H9 (cell line): Measurements from ENCODE around the gene ARFIP1. TPM values are rescaled to one million over a fixed set of nuclear protein-coding genes. Genes with fewer than 3 reads are reported as not detected.
A peak's percentile ranks its signal among the peaks of the same experiment; 100 is the strongest.

ENCODE experiments used
- DNase-seq: peaks from one replicate; pipeline ENCODE4 v3.0.0-alpha.2; 2017
- H2AFZ ChIP-seq: one replicate; pipeline ENCODE4 v1.6.1; 2013; ENCODE audit warnings: mild to moderate bottlenecking, low read length, control low read depth, moderate library complexity
- H2AK5ac ChIP-seq: 2 replicates; pipeline ENCODE4 v1.6.1; 2013; ENCODE audit warnings: low read length, control low read depth, mixed read lengths; ENCODE audit not compliant: insufficient read length
- H2BK120ac ChIP-seq: one replicate; pipeline ENCODE4 v1.6.1; 2013; ENCODE audit warnings: low read depth, mild to moderate bottlenecking, low read length, control low read depth, inconsistent platforms; ENCODE audit not compliant: poor library complexity, severe bottlenecking
- H2BK12ac ChIP-seq: 2 replicates; pipeline ENCODE4 v1.6.1; 2013; ENCODE audit warnings: low read length, control low read depth, mixed read lengths, low read depth; ENCODE audit not compliant: insufficient read length
- H2BK15ac ChIP-seq: 2 replicates; pipeline ENCODE4 v1.6.1; 2013; ENCODE audit warnings: low read depth, low read length, control low read depth
- H2BK20ac ChIP-seq: one replicate; pipeline ENCODE4 v1.6.1; 2013; ENCODE audit warnings: low read depth, mild to moderate bottlenecking, low read length, control low read depth, inconsistent platforms; ENCODE audit not compliant: poor library complexity, severe bottlenecking
- H2BK5ac ChIP-seq: 2 replicates; pipeline ENCODE4 v1.6.1; 2013; ENCODE audit warnings: low read length, control low read depth, mixed read lengths; ENCODE audit not compliant: insufficient read length
- H3K14ac ChIP-seq: 2 replicates; pipeline ENCODE4 v1.6.1; 2013; ENCODE audit warnings: low read length, control low read depth; ENCODE audit not compliant: insufficient read depth
- H3K18ac ChIP-seq: 2 replicates; pipeline ENCODE4 v1.6.1; 2013; ENCODE audit warnings: low read depth, mild to moderate bottlenecking, mixed read lengths, low read length, control low read depth; ENCODE audit not compliant: insufficient read length
- H3K23ac ChIP-seq: 2 replicates; pipeline ENCODE4 v1.6.1; 2013; ENCODE audit warnings: low read length, control low read depth, mixed read lengths, low read depth; ENCODE audit not compliant: insufficient read length
- H3K23me2 ChIP-seq: 2 replicates; pipeline ENCODE4 v1.6.1; 2013; ENCODE audit warnings: low read depth, mild to moderate bottlenecking, mixed read lengths, low read length, control low read depth; ENCODE audit not compliant: insufficient read length, poor library complexity, severe bottlenecking
- H3K27ac ChIP-seq: 2 replicates; pipeline ENCODE4 v1.5.1; 2013; ENCODE audit warnings: low read length, control low read depth, mixed read lengths, low read depth; ENCODE audit not compliant: insufficient read length
- H3K27me3 ChIP-seq: 2 replicates; pipeline ENCODE4 v1.6.1; 2013; ENCODE audit warnings: low read length, control low read depth, inconsistent platforms; ENCODE audit not compliant: insufficient read depth
- H3K4ac ChIP-seq: 2 replicates; pipeline ENCODE4 v1.6.1; 2013; ENCODE audit warnings: low read depth, mild to moderate bottlenecking, control low read depth, inconsistent platforms, low read length, moderate library complexity
- H3K4me1 ChIP-seq: 2 replicates; pipeline ENCODE4 v1.6.1; 2013; ENCODE audit warnings: low read length, control low read depth, inconsistent platforms; ENCODE audit not compliant: insufficient read depth
- H3K4me2 ChIP-seq: 2 replicates; pipeline ENCODE4 v1.6.1; 2013; ENCODE audit warnings: low read length, control low read depth, mixed read lengths; ENCODE audit not compliant: insufficient read length, insufficient read depth
- H3K56ac ChIP-seq: 2 replicates; pipeline ENCODE4 v1.6.1; 2013; ENCODE audit warnings: low read depth, mild to moderate bottlenecking, mixed read lengths, low read length, control low read depth; ENCODE audit not compliant: insufficient read length
- H3K79me1 ChIP-seq: 2 replicates; pipeline ENCODE4 v1.6.1; 2013; ENCODE audit warnings: low read depth, mild to moderate bottlenecking, moderate library complexity, low read length, control low read depth, inconsistent platforms; ENCODE audit not compliant: insufficient read depth, poor library complexity, severe bottlenecking
- H3K79me2 ChIP-seq: 2 replicates; pipeline ENCODE4 v1.6.1; 2013; ENCODE audit warnings: low read length, control low read depth, inconsistent platforms; ENCODE audit not compliant: insufficient read depth
- H3K9ac ChIP-seq: 2 replicates; pipeline ENCODE4 v1.6.1; 2013; ENCODE audit warnings: low read length, control low read depth, mixed read lengths; ENCODE audit not compliant: insufficient read length; ENCODE audit errors: extremely low read depth
- H3K9me3 ChIP-seq: one replicate; pipeline ENCODE4 v1.6.1; 2013; ENCODE audit warnings: low read depth, low read length, inconsistent platforms; ENCODE audit not compliant: control insufficient read depth
- H3T11ph ChIP-seq: one replicate; pipeline ENCODE4 v1.6.1; 2013; ENCODE audit warnings: mild to moderate bottlenecking, low read length, control low read depth, inconsistent platforms
- H4K20me1 ChIP-seq: one replicate; pipeline ENCODE4 v1.6.1; 2013; ENCODE audit not compliant: control insufficient read depth, insufficient read length, insufficient read depth
- H4K5ac ChIP-seq: 2 replicates; pipeline ENCODE4 v1.6.1; 2013; ENCODE audit warnings: low read depth, mild to moderate bottlenecking, mixed read lengths, low read length, control low read depth; ENCODE audit not compliant: insufficient read length
- H4K8ac ChIP-seq: replicated peaks from 2 replicates; pipeline ENCODE4 v1.6.1; 2013; ENCODE audit warnings: low read length, control low read depth, mixed read lengths, low read depth; ENCODE audit not compliant: insufficient read length
- H4K91ac ChIP-seq: 2 replicates; pipeline ENCODE4 v1.6.1; 2013; ENCODE audit warnings: low read depth, mild to moderate bottlenecking, moderate library complexity, mixed read lengths, low read length, control low read depth; ENCODE audit not compliant: insufficient read length
- H3K27ac Mint-ChIP-seq, 3 experiments: 2 replicates in 2 of 3; 3 replicates in 1 of 3; pipeline ENCODE4 v1.8.0; 2020 to 2021; ENCODE audit warnings: mixed read lengths in 3 of 3, mild to moderate bottlenecking in 1 of 3, moderate library complexity in 1 of 3
- H3K27me3 Mint-ChIP-seq: 2 replicates; pipeline ENCODE4 v1.8.0; 2021; ENCODE audit warnings: low read depth, mild to moderate bottlenecking, moderate library complexity, mixed read lengths
- H3K36me3 Mint-ChIP-seq, 3 experiments: 2 replicates in 2 of 3; 3 replicates in 1 of 3; pipeline ENCODE4 v1.8.0; 2020 to 2021; ENCODE audit warnings: low read depth in 3 of 3, mixed read lengths in 3 of 3; ENCODE audit not compliant: insufficient read depth in 1 of 3
- H3K4me1 Mint-ChIP-seq, 2 experiments: 2 replicates each; pipeline ENCODE4 v1.8.0; 2020; ENCODE audit warnings: mixed read lengths in 2 of 2
- H3K4me3 Mint-ChIP-seq, 2 experiments: 2 replicates in 1 of 2; 3 replicates in 1 of 2; pipeline ENCODE4 v1.8.0; 2020 to 2021; ENCODE audit warnings: mild to moderate bottlenecking in 2 of 2, mixed read lengths in 2 of 2, moderate library complexity in 1 of 2
- H3K9me3 Mint-ChIP-seq, 2 experiments: 2 replicates in 1 of 2; 3 replicates in 1 of 2; pipeline ENCODE4 v1.8.0; 2020; ENCODE audit warnings: mild to moderate bottlenecking in 2 of 2, mixed read lengths in 2 of 2, moderate library complexity in 1 of 2
- WGBS: extraction: QIAGEN DNeasy Blood & Tissue Kit; methylation state at CpG from one replicate; pipeline ENCODE4 v1.1.7; 2013; ENCODE audit warnings: missing lambda C conversion rate, low lambda C conversion rate, mixed read lengths; ENCODE audit not compliant: insufficient read length; ENCODE audit errors: extremely low coverage; 5-methylcytosine and 5-hydroxymethylcytosine counted together
- total RNA-seq: library from RNA; stranded (reverse); gene quantifications from 2 replicates; pipeline ENCODE4 v1.2.1, GENCODE V29; 2021
- TF ChIP-seq, protein P1 (sequence below): fragments of 200-600 bp; sonication (generic); conservative IDR thresholded peaks from 3 replicates; pipeline ENCODE4 v1.8.0; 2021; ENCODE audit warnings: antibody characterized with exemption, mild to moderate bottlenecking

The ARFIP1 gene
- total RNA-seq, 1 experiment from 2014 or later, result 30.8 TPM

DNA sequence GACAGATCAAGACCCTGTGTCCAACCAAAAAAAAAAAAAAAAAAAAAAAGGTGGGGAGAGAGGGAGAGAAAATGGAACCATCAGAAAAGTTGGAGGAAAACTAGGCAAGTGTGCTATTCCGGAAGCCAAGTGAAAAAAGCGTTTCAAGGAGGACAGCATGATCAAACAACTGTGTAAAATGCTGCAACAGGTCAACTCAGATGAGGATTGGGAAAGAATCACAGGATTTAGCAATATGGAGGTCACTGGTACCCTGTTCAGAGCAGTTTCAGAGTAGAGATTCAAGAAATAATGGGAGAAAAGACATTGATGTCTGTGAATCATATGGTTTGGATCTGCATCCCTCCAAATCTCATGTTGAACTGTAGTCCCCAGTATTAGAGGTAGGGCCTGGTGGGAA lies 47.8 kb upstream of the ARFIP1 start:
- DNase-seq, result no peak
- H2BK120ac ChIP-seq, result no peak overlapping the region
- H2BK5ac ChIP-seq, result no peak overlapping the region
- H3K79me1 ChIP-seq, result no peaks in the 10 kb centered on the region
- TF ChIP-seq, protein P1, sequence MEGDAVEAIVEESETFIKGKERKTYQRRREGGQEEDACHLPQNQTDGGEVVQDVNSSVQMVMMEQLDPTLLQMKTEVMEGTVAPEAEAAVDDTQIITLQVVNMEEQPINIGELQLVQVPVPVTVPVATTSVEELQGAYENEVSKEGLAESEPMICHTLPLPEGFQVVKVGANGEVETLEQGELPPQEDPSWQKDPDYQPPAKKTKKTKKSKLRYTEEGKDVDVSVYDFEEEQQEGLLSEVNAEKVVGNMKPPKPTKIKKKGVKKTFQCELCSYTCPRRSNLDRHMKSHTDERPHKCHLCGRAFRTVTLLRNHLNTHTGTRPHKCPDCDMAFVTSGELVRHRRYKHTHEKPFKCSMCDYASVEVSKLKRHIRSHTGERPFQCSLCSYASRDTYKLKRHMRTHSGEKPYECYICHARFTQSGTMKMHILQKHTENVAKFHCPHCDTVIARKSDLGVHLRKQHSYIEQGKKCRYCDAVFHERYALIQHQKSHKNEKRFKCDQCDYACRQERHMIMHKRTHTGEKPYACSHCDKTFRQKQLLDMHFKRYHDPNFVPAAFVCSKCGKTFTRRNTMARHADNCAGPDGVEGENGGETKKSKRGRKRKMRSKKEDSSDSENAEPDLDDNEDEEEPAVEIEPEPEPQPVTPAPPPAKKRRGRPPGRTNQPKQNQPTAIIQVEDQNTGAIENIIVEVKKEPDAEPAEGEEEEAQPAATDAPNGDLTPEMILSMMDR, result no peak
- no peaks in the 10 kb centered on the region for H3K79me2 ChIP-seq
- H4K20me1 ChIP-seq, result no peaks in the 10 kb centered on the region
- H3K27me3 ChIP-seq, result no peaks in the 10 kb centered on the region
- no peak overlapping the region for H4K91ac ChIP-seq
- no peak overlapping the region for H2BK15ac ChIP-seq
- H2BK12ac ChIP-seq, result no peak overlapping the region
- peaks cover 14 to 18% of the 10 kb centered on the region in 2 experiments for H3K4me1 Mint-ChIP-seq
- H3K4me1 ChIP-seq, result no peaks in the 10 kb centered on the region
- H4K5ac ChIP-seq, result no peak overlapping the region
- no peaks in the 10 kb centered on the region for H3K23me2 ChIP-seq
- peaks cover 2% of the 10 kb centered on the region; the same call in 1 of the 2 replicates for H3K27me3 Mint-ChIP-seq
- no peaks in the 10 kb centered on the region for H3K36me3 Mint-ChIP-seq
- no peak overlapping the region for H3K56ac ChIP-seq
- no peak overlapping the region for H3K14ac ChIP-seq
- H2AK5ac ChIP-seq, result no peak overlapping the region
- H3K18ac ChIP-seq, result no peak overlapping the region
- H3K27ac ChIP-seq, result no peak overlapping the region
- no peaks in the 10 kb centered on the region for H3K9me3 Mint-ChIP-seq
- H3T11ph ChIP-seq, result no peak overlapping the region
- no peak overlapping the region for H3K27ac Mint-ChIP-seq
- no peak overlapping the region for H3K4ac ChIP-seq
- no peak overlapping the region for H3K4me3 Mint-ChIP-seq
- H3K4me2 ChIP-seq, result no peak overlapping the region
- H2BK20ac ChIP-seq, result peak overlapping the region; percentile 78
- H3K9me3 ChIP-seq, result no peaks in the 10 kb centered on the region
- H3K23ac ChIP-seq, result no peak overlapping the region
- no peak overlapping the region for H3K9ac ChIP-seq
- WGBS, result no CpG with 5 or more reads among the region's 2 CpGs
- H4K8ac ChIP-seq, result no peak overlapping the region
- H2AFZ ChIP-seq, result no peak overlapping the region
